ENCODE data around the gene PLCH1.

PLCH1 gene

DNA sequence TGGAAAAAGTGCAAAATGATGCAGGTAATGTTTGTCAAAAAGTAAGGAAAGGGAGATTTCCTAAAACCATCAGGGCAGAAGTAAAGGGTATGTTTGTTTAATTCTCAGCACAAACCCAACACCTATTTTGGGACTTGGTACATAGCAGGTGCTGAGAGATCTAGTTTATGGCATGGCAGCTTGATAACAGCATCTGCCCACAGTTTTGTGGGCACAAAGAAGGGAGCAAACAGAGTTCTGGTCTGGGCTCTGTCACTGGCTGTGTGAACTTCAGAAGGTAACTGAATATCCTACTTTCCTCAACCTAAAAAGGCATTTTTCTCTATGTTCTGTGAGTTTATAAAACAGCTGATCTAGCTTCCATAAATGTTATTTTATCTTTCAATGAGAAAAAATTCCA lies 141.6 kb downstream of the PLCH1 start:
- DNase-seq: no peak

- no peak for DNase-seq
Observed at GRCh38 chr3:155602307-155602706, 142.6 kb downstream of the PLCH1 start.

DNA sequence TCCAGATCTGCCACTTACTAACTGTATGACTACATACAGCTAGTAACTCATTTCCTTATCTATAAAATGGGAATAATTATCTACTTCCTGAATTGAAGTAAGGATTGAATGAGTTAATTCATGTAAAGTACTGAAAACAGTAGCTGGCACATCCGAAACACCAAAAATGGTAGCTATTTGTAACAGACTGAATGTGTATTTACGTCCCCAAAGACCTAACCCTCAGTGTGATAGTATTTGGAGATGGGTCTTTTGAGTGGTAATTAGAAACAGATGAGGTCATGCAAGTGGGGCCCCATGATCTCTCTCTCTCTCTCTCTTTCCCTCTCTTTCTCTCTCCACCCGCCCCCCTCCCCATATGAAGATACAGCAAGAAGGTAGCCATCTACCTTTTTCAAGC lies 146.2 kb downstream of the PLCH1 start:
- no peak for DNase-seq

DNA sequence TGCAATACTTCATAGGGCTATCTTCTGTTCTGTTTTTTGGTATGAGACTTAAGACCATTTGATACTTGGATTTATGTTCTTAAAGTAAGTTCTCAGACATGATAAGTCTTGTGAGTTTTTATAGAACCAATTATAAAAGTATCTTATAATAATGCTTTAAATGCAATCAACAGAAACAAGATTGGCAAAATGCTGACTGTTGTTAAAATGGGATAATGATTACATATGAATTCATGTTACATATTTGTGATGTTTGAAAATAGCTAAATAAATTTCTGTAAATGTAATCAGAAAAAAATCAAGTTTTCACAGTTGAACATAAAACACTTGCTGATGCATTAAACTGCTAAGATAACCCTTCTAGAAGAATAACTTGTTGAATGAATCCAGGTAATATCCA lies 148.3 kb downstream of the PLCH1 start:
- DNase-seq: no peak

DNA sequence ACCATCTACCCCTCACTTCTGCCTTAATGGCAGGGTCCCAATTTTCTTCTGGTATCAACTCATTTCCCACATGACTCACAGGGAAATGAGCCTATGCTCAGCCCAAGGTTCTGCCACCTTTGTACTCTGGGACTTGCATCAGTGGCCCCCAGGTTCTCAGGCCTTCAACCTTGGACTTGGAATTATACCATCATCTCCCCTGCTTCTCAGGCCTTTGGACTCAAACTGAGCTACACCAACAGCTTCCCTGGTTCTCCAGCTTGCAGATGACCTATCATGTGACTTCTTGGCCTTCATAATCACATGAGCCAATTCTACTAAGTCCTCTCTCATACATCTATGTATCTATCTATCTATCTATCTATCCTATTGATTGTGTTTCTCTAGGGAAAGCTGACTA lies 149.5 kb downstream of the PLCH1 start:
- no peak for DNase-seq

DNA sequence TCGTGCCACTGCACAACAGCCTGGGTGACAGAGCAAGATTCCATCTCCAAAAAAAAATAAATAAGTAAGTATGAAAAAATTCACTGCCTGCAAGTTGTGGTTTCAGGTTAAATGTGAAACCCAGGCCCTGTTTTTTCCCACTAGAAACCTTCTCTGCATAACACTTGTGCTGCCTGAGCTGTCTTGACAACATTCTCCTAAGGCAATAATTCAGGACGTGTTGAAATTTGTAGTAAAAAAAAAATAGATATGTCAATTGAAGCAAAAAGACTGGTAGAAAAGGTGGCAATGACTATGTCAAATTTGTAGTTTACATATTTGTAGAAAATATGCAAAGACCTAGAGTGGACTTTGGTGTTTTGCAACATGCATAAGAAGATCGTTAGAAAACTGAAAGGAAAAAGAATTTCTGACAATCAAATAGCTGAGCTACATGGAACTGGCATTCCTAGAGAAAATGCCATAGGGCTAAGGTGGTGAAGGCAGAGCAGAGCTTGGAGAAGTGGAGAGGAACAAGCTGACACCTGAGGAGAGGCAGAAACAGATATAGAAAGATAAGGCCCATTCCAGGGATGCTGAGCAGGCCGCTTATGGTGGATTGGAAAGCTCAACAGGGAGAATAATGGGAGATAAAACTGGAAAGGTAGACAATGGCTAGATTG lies 150.2 kb downstream of the PLCH1 start:
- no peak for DNase-seq

DNA sequence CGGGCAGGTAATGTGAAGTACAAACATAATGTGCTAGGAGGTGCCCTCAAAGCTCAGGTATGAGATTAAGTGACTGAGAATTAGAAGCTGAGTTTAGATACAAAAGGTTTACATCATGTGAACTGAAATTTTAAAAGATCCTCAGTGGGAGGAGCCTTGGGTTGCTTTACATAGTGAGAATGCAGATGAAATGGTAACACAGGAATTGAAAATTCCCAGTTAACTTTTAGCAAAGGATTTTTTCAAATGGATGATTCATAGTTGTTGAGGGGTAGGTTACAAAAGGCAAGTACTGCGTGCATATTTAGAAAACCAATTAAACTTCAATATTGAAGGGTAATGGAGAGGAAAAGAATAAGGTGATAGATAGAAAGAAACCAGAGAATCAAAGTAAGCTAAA lies 157.3 kb downstream of the PLCH1 start:
- no peak for DNase-seq

GRCh38 chr3:155585384-155585783 lies 159.5 kb downstream of the PLCH1 start:
- DNase-seq: no peak

- no peak for DNase-seq
Observed at GRCh38 chr3:155581579-155581978, 163.3 kb downstream of the PLCH1 start.

DNA sequence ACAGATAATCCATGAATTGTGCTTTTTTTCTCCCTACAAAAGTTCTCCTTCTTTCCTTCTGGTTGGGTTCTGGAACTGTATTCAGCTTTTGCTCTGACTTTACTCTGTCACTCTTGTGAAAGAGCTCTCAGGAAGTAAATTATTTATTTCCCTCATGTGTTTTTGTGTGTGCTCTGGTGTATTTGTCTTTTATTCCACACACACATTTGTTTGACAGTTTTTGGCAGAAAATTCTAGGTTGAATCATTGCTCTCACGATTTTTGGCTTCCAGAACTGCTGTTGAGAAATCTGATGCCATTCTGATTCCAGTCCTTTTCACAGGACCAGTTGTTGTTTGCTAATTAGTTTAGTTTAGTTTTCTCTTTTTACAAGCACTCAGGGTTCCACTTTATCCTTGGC lies 172.8 kb downstream of the PLCH1 start:
- no peak for DNase-seq

DNA sequence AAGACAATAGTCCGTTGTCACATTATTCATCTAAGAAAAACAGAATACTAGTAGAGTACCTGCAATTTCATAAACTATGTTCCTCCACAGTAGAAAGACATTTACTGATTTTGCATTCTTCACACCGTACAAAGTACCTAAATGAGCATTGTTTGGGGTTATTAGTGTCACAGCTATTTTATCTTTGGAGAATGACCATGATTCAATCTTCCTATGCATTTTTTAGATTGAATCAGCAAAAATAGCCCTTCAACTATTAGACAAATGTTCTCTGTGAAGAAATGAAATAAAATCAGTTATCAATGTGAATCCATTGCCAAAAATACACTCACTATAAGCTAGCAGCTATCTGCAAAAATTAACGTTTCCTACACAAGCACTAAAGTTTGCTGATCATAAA lies 176.6 kb downstream of the PLCH1 start:
- no peak for DNase-seq

DNA sequence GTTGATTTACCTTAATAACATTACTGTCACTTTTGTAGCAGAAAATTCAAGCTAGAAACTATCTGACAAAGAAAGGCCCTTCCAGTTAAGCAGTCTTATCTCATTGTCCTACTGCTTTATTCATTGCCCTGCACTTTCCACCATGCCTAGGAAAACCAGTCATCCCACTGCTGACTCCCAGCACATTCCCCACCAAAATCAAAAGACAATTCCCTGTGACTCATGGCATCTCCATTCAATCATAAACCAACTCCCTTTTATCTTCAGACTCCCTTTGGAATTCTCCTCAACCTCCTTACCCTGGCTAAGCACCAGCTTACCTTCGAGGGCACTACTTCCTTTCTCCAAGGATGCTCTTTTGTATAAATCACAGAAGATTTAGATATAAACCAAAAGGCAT lies 184.3 kb downstream of the PLCH1 start:
- no peak for DNase-seq

DNA sequence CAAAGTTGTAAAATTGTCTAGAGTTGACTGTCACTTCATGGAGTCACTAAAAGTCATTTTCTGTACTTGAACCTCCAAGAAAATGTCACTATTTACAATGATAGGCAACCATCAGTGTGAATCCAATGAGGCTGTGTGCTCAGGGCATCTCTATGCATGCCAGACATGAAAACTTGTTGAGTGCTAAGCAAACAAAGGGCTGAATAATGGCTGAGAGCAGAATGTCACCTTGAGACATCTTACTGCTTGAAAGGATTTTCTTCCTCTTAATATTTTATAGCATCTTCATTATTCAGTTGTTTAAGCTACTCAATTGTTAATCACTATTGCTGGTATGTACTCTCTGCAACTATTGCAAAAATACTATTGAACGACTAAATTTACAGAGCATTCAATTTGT lies 184.7 kb downstream of the PLCH1 start:
- DNase-seq: no peak

GRCh38 chr3:155556531-155556930 lies 188.3 kb downstream of the PLCH1 start:
- no peak for DNase-seq

DNA sequence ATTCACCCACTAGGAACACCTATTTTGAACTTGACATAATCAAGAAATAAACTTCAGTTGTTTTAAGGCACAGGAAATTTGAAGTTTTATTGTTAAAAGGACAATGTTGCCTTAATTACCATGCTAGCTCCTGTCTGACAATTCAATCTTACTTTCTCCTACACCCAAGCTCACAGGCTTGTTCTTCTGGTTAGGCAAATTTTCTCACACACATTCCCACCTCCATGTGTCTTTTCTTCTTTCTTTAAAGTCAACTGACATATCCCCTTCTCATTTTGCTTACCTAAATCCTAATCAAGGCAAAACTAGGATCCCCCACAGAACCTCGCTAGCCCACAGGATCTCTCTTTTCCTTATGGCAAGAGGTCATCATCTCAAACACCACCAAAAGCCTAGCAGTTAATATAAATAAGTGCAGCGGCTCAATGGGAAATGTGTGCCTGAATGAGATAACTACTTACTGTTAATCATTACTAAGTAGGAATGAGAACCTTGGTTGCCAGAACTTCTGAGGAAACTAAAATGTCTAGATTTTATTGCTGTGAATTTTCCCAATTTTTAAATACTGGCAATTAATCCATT lies 189.3 kb downstream of the PLCH1 start:
- no peak for DNase-seq

DNA sequence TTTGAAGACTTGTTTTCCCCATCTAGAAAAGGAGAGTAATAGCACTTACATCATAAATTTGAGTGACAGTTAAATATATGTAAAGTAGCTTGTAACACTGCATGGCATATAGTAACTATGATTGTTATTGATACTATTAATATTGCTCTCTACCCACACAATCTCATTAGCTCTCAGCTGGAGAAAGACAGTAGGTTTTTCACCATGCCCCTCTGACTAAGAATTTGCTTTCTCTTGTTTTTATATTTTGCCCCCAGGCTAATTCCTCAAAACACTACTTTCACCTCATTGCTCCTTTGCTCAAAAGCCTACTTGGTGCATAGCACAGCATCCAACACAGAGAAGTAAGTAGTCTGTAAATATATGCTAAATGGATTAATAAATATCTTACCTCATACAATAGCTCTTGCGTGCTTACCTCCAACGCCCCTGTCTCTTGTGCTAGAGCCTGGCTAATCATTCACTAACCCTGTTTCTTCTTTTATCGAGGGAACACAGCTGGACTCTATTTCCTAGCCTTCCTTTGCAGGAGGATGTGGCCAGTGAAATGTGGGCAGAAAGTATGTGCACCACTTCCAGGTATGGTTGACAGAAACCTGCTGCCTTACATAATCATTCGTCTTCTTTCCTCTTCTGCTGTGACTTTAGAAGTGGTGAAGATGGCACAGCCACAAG lies 190.0 kb downstream of the PLCH1 start:
- no peak for DNase-seq

- no peak for DNase-seq
Observed at GRCh38 chr3:155553780-155554179, 191.1 kb downstream of the PLCH1 start.

DNA sequence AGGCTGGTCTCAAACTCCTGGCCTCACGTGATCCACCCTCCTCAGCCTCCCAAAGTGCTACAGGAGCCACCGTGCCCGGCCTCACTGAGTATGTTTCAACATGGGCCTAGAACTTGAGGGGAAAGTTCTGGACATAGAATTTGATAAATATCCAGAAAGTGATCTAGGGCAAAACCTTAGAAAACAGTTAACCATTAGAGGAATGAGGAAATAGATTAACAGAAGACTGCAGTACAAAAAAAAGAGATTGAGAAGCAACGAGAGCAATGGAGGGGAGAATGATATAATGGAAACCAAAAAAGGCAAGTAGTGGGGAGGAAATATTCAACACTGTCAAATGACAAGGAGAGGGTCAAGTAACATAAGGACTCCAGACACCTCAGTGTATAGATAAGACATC lies 191.5 kb downstream of the PLCH1 start:
- no peak for DNase-seq

DNA sequence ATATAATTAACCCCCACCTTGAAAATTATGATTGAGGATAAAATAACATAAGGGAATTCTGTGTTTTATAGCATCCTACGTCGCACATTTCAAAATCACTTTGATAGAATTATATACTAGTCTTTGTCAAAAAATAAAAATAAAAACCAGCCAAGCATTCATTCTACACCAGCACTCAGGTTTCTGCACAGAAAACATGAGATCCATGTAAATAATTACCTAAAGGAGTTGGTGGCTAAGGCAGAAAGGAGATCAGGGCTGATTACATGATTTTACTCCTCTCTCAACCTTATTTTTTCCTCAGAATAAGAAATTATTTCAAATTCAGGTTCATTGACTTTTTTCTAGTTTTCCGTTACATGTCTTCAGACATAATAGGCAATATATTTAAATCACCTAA lies 194.5 kb downstream of the PLCH1 start:
- no peak for DNase-seq

DNA sequence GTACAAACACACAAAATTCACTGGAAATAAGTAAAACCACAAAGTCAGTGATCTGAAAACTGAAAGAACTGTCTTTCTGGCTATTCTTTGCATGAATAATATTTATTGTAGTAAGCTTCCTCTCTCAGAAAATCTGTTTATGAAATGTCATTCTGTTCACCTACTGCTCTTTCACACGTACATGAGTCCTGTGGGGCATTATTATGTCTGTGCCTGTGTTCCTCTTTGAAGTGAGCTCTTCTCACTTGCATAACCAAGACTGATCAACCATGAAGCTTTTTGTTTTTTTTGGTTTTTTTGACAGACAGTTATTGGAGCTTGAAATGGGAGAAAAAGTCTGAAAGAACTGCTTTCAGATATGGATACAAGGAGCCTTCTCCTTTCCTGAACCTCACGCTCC lies 195.8 kb downstream of the PLCH1 start:
- no peak for DNase-seq

- no peak for DNase-seq
Observed at GRCh38 chr3:155548195-155548594, 196.7 kb downstream of the PLCH1 start.

GRCh38 chr3:155535098-155535497 lies 209.8 kb downstream of the PLCH1 start:
- DNase-seq: no peak

GRCh38 chr3:155528579-155528978 lies 216.3 kb downstream of the PLCH1 start:
- DNase-seq: no peak

GRCh38 chr3:155525324-155525833 lies 219.5 kb downstream of the PLCH1 start:
- no peak for DNase-seq

DNA sequence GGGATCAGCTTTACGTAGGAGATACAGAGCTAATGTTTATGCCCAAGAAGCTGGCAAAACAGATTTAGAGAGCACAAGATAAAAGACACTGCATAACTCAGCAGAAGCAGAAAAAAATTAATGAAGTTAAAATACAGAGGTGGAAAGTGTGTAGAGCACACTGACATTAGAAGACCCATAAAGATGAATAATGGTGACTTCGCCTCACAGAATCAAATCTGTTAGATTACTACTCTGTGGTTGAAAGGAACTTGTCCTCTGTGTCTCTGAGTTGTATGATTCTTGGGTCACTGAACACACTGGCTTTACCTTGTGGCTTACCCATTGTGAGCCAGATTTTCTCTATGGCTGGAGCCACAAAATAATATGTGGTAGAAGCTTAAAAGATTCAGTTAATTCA lies 224.4 kb downstream of the PLCH1 start:
- DNase-seq: no peak

Data from NCI-H2081 treated with DMSO at 0.1 percent for 48 hours (cell line).